Non-pigmented ciliary epithelial cell (primary cell): ENCODE data around the gene DCANP1.

Source experiments
- DNase-seq: peaks from one replicate; pipeline ENCODE4 v3.0.0-alpha.2; 2010; ENCODE audit warnings: low read depth

Gene DCANP1

DNA sequence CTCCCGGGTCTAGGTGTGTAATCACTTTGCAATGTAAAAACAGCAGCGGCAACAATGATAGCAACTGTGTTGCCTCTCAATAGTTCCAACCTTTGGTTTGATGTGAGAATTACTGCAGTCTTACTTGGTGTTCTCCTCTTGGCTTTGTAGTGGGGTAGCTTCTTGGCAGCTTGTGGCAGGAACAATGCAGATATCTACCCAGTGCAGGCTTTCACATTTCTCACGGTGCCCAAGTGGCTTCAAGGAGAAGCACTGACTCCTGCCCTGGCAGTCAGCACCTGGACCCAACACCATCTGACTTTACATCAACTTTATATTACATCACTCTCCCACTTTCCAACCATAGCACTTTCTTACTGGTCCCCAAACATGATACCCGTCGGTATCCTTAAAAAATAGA, 33.4 kb upstream of the DCANP1 start:
- no peak for DNase-seq

DNA sequence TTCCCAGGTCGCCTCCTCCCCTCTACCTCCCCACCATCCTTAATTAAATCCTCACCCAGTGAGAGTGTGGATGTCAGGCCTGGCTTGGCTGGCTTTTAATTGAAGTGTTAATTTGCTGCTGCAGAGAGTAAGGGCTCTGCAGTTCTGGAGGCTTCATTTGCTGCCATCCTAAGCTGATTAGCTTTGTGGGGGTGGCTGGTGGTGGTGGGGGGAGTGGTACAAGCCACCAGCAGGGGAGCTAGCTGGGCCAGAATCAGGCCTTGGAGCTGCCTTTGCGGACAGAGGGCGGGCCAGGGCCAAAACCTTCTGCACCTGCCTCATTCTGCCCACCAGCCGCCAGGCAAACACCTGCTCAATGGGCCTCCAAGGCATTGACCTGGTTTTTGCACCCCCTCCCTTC, 31.8 kb upstream of the DCANP1 start:
- no peak for DNase-seq

- no peak for DNase-seq
Observed at GRCh38 chr5:135477613-135478066, 30.5 kb upstream of the DCANP1 start.

GRCh38 chr5:135476615-135477581, 29.8 kb upstream of the DCANP1 start:
- no peak for DNase-seq

DNA sequence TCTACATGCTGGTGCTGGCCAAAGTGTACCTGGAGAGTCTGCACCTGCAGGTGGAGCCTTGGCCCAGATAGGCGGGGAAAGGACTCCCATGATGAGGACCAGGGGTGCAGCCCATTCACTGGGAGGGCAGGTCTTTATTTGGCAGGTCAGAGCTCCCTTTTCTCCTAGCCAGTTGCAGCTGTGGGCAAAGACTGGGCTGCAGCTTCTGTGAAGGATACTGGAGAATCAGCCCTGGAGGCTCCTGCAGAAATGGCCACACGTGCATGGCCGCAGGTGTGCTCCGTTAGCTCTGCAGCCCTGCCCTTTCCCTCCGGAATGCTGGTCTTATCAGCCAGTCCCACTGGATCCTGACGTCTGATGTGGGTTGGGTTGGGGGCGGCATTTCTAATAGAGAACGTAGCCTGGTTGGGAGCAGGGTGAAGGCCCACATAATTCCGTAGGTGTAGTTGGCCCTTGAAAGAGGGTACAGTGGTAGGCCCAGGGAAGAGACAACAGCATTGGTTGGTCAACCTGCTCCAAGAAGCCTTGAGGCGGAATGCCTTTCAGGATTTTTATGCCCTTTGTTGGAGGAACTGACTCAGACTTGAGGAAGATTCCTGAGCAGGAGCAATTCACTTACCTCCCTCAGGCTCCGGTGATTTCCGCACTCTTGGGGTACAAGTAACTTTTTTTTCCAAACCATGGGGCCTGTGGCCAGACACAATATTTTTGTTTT, 27.0 kb upstream of the DCANP1 start:
- no peak for DNase-seq

DNA sequence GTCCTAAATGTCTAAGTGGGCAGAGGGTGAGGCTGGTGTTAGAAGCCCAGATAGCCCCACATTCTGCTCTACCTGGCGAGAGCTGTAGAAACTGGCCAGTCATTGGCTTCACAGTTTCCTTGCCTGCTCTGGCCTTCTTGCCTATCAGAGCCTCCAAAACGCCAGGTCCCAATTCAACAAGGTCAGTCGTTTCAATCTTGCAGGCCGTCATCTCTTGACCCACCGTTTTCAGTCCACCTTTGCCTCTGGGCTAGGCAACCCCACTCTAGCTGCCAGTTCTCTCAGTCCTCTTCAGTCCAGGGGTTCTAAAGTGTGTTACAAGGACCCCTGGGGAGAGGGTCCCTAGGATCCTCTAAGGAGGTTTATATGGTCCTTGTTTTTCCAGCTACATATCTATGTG, 25.0 kb upstream of the DCANP1 start:
- no peak for DNase-seq

GRCh38 chr5:135471726-135472125, 24.6 kb upstream of the DCANP1 start:
- DNase-seq, result no peak

- DNase-seq, result no peak
Observed at GRCh38 chr5:135469911-135470310, 22.8 kb upstream of the DCANP1 start.

DNA sequence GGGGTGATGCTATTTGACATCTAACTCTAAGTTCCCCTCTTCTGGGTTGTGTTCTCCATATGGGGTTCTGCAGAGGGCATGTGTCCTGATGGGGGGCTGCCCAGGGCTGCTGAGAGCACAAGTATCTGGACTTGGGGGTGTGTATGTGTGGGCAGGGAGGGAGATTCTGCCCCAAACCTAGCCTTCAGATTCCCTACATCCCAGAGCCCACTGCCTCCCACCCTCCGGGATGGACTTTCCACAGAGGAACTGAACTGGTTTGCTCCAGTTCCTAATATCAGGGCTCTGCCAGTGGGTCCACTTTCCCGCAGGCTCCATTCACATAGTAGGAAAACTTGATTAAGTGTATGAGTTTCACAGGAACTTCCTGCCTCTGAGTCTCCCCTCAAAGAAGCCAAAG, 21.4 kb upstream of the DCANP1 start:
- no peak for DNase-seq

- no peak for DNase-seq
Observed at GRCh38 chr5:135467871-135468485, 20.8 kb upstream of the DCANP1 start.

- no peak for DNase-seq
Observed at GRCh38 chr5:135467051-135467625, 20.0 kb upstream of the DCANP1 start.

DNA sequence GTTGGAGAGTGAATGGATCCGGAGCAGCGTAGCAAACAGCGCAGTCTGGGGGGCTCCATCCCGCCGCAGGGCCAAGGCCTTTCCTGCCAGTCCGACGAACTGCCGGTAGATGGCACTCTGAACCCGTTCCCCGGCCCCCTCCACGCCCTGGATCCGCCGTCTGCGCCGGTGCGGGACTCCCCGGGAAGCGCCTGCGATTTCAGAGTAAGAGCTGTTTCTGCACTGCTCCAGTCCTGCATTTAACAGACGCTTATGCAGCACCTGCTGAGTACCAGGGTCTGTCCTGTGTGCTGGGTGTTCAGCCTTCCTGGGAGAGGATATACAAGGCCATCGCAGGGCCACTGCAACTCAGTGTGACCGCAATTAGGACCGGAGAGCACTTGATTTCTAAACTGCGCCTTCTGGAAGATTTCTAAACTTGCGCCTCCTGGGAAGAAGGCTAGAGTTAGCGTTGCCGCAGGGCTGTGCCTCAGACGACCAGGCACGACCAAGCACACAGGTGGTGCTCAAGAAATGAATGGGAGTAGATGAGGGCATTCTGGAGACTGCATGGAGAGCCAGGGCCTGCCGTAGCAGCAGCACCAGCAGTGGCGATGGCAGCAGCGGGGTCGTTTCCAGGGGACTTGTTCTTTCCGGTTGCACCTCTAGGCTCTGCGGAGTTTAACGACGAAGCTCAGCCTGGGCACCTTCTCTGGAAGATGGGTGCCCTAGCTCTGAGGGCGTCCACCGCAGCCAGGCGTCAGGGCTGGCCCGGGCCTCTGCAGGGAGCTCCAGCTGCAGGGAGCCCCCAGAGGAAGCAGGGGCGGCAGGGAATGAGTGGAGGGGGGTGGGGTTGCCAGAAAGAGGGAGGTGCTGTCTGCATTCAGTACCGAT, 19.3 kb upstream of the DCANP1 start:
- no peak for DNase-seq

DNA sequence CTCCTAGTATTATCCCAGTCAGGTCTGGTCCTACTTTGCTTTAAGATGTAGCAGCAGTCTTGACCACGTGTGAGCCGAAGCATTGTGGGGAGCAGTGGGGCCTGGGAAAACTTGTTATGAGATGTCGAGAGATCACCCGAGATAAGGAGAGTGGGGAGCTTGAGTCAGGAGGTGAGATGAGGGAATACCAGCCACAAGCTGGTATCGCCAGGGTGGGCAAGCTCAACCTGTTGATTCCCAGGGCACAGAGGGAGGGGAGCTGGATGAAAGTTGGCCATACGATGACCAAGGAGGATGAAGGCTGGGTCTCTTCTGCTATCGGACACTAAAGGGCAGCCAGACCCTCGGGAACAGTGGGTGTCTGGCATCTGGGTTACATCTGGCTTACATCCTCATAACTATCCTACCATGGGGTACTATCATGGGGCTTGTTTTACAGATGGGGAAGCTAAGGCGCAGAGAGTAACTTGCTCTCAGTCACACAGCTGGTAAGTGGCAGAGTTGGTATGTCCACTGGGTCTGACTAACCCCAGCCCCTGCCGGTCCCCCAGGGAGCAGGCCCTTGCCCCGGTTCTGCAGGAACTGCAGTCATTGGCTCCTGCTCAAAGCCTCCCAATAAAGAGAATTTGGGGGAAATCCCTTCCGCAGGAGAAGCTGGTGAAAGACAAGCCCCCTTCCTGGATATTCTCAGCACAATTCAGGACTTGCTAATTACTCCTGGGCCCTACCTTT, 18.4 kb upstream of the DCANP1 start:
- no peak for DNase-seq

DNA sequence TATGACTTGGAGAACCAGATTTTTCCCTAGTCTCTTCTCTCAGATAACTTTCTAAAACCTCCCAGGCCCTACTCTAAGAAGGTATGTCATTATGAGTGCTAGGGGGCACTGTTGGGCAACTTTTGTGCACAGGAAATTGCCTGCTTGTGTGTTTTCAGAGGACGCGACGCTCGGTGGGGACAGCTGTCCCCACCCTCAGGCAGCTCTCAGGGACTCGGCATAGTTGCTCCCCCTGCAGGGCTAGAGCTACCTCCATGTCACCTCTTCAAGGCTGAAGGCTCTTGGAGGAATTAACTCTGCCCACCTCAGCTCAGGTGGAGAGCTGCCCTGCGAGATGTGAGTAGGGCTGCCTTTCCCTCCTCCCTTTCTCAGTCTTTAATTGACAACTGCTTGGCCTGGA, 15.2 kb upstream of the DCANP1 start:
- DNase-seq, result no peak

GRCh38 chr5:135461481-135462151, 14.5 kb upstream of the DCANP1 start:
- DNase-seq, result no peak

DNA sequence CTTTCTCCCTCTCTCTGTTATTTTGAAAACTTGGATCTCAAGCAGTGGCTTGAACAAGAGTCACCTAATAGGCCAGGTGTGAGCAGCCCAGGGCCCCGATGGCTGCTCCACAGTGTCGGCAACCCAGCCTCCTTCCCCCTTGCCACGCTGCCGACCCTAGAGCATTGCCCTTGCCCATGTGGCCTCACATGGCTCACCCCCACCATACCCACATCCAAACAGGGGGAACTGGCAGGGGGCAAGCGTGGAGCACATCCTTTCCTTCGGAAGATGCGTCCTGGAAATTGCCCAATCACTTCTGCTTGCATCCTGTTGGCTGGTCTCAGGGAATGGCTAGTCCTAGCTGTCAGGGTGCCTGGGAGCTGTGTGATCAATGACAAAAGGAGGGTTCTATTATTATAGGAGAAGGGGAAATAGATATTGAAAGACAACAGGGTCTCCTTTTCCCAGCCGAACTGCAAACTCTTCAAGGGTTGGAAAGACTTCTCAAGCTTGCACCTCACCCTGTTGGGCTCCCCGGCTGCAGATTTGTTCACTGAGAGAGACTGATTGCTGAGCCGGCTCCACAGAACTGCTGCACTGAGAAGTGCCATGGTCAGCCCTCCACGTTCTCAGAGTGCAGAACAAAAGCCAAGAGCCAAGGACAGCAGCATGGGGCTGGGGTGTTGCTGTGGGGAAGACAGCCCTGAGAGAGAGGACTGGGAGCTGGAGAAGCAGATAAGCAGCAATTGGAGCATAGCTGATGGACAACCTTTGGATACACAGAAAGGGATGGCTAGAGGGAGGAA, 13.3 kb upstream of the DCANP1 start:
- no peak for DNase-seq

DNA sequence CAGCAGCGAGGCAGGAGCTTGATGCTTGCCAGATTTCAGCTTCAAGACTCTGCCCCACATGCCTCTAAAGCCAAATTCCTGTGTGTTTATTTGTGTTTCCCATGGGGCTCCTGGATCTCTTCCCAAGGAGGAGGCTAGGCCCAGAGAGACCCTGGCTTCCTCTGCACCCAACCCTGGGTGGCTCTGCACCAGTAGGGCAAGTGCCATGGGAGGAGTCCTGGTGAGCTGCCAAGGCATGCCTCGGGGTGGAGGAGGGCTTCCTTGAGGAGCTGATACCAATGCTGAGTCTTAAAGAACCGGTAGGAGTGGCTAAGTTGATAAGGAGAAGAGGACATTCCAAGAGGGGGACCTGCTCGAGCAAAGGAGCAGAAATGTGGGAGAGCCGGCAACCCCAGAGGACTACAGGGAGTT, 11.8 kb upstream of the DCANP1 start:
- DNase-seq, result no peak

GRCh38 chr5:135458356-135458755, 11.2 kb upstream of the DCANP1 start:
- no peak for DNase-seq

DNA sequence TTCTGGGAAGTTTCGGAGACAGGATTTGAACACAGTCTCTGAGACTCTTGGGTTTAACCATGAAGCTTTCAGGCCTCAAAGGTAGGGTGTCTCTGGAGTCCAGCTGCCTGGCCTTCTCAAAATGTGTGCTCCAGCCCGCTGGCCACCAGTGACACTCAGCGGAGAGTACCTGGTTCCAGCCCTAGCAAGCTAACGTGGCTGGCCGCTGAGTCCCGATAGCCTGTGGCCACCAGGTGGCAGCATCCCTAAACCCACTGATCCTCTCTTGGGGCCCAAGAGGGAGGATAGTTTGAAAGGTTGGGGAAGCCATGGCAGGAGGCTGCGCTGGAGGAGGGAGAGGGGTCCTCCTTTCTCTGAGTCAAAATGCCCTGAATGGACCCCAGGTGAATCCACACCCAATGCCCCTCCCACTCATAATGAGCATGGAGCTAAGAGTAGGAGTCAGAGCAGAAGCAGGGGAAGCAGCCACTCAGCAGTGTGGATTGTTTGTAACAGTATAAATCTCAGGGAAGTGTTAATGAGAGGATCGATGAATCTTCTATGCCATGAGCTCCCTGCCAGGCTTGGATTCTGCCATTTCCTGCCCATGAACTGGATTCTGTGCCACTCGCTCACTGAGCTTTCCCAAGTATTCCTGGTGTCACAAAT, 10.4 kb upstream of the DCANP1 start:
- no peak for DNase-seq
